Tibial nerve (tissue), 4 donors: ENCODE data around the gene C1QL2. TPM values are rescaled to one million over a fixed set of nuclear protein-coding genes. Genes with fewer than 3 reads are reported as not detected.

ENCODE experiments used
- DNase-seq, 2 donors: peaks; one replicate each; pipeline ENCODE4 v3.0.0-alpha.2; 2019; ENCODE audit warnings: low spot score in 2 of 2
- H3K27ac ChIP-seq, 4 donors: fragments of 200-600 bp; sonication (generic) in 3 of 4; one replicate each; pipeline ENCODE4 v1.5.1; 2017 to 2019; ENCODE audit warnings: mild to moderate bottlenecking in 1 of 4
- H3K27me3 ChIP-seq, 2 donors: fragments of 200-600 bp; sonication (generic) in 1 of 2; one replicate each; pipeline versions ENCODE4 v1.5.1 to v1.6.0; 2017 to 2019
- H3K36me3 ChIP-seq, 3 donors: fragments of 200-600 bp; sonication (generic); one replicate each; pipeline ENCODE4 v1.5.1; 2018 to 2019
- H3K4me1 ChIP-seq, 4 donors: fragments of 200-600 bp; sonication (generic) in 3 of 4; one replicate each; pipeline ENCODE4 v1.5.1; 2017 to 2019
- H3K4me3 ChIP-seq, 4 donors: fragments of 200-600 bp; sonication (generic) in 3 of 4; one replicate each; pipeline ENCODE4 v1.5.1; 2017 to 2019; ENCODE audit warnings: mild to moderate bottlenecking in 1 of 4, moderate library complexity in 1 of 4
- H3K9me3 ChIP-seq, 4 donors: fragments of 200-600 bp; sonication (generic) in 3 of 4; one replicate each; pipeline ENCODE4 v1.5.1; 2017 to 2019
- CTCF ChIP-seq, 5 experiments: fragments of 200-600 bp in 3 of 5; fragments of 450-650 bp in 2 of 5; sonication (generic) in 3 of 5; IDR thresholded peaks; one replicate each; pipeline ENCODE4 v1.5.1; 2016 to 2019; ENCODE audit warnings: antibody characterized with exemption in 5 of 5, mild to moderate bottlenecking in 3 of 5, moderate library complexity in 2 of 5
- EP300 ChIP-seq, 2 donors: sonication (generic); formaldehyde crosslinking; IDR thresholded peaks; one replicate each; pipeline ENCODE4 v1.6.1; 2017; ENCODE audit warnings: antibody characterized with exemption in 2 of 2, mild to moderate bottlenecking in 1 of 2
- POLR2A ChIP-seq, 2 donors: fragments of 450-650 bp; IDR thresholded peaks; one replicate each; pipeline ENCODE4 v1.6.1; 2017; ENCODE audit warnings: antibody characterized with exemption in 2 of 2, mild to moderate bottlenecking in 2 of 2, moderate library complexity in 2 of 2
- WGBS, 2 donors: methylation state at CpG; one replicate each; pipeline ENCODE4 v1.1.5; 2018; 5-methylcytosine and 5-hydroxymethylcytosine counted together
- total RNA-seq, 4 donors: library from RNA; depleted of rRNA; stranded (reverse); fragments of >200 nt; gene quantifications; one replicate each; pipeline ENCODE4 v1.1.0, GENCODE V29; 2016

Gene C1QL2
- total RNA-seq, 4 donors from 2014 or later = not detected

- DNase-seq = no peak
- WGBS, 2 donors = 33 to 52% methylated on average over 11 of the region's 11 CpGs
- no peaks in the 10 kb centered on the region for H3K27me3 ChIP-seq
- H3K27ac ChIP-seq = no peak overlapping the region
- no peaks in the 10 kb centered on the region for H3K4me1 ChIP-seq
- TF ChIP-seq EP300 (IDR thresholded peaks at IDR 0.05) (no peak), CTCF (IDR thresholded peaks at IDR 0.05) (no peak), POLR2A (IDR thresholded peaks at IDR 0.05) (no peak)
- no peaks in the 10 kb centered on the region for H3K36me3 ChIP-seq
- H3K9me3 ChIP-seq = no peaks in the 10 kb centered on the region
- no peak overlapping the region for H3K4me3 ChIP-seq
Observed at GRCh38 chr2:119142824-119143223, 15.7 kb downstream of the C1QL2 start.

- H3K27me3 ChIP-seq = no peaks in the 10 kb centered on the region
- H3K9me3 ChIP-seq = peaks cover 0 to 18% (median 0%) of the 10 kb centered on the region in 4 donors
- H3K27ac ChIP-seq = no peak overlapping the region
- WGBS, 2 donors = 67 to 82% methylated on average over 10 to 11 of the region's 11 CpGs
- no peaks in the 10 kb centered on the region for H3K36me3 ChIP-seq
- H3K4me3 ChIP-seq = no peak overlapping the region
- DNase-seq = no peak
- TF ChIP-seq EP300 (IDR thresholded peaks at IDR 0.05) (no peak), CTCF (IDR thresholded peaks at IDR 0.05) (no peak), POLR2A (IDR thresholded peaks at IDR 0.05) (no peak)
- H3K4me1 ChIP-seq = no peaks in the 10 kb centered on the region
Observed at GRCh38 chr2:119137502-119137901, 21.0 kb downstream of the C1QL2 start.

- TF ChIP-seq POLR2A (IDR thresholded peaks at IDR 0.05) (no peak), EP300 (IDR thresholded peaks at IDR 0.05) (no peak)
- 80 to 81% methylated on average over 8 of the region's 8 CpGs for WGBS, 2 donors
Observed at GRCh38 chr2:119136872-119137271, 21.7 kb downstream of the C1QL2 start.

GRCh38 chr2:119136093-119136492 lies 22.5 kb downstream of the C1QL2 start:
- TF ChIP-seq EP300 (IDR thresholded peaks at IDR 0.05) (no peak), CTCF (IDR thresholded peaks at IDR 0.05) (no peak), POLR2A (IDR thresholded peaks at IDR 0.05) (no peak)
- no peaks in the 10 kb centered on the region for H3K36me3 ChIP-seq
- DNase-seq = no peak
- H3K9me3 ChIP-seq = peaks cover 0 to 18% (median 0%) of the 10 kb centered on the region in 4 donors
- WGBS, 2 donors = 52 to 67% methylated on average over 7 of the region's 7 CpGs
- no peak overlapping the region for H3K27ac ChIP-seq
- H3K4me1 ChIP-seq = no peaks in the 10 kb centered on the region
- no peak overlapping the region for H3K4me3 ChIP-seq
- H3K27me3 ChIP-seq = no peaks in the 10 kb centered on the region

More at GRCh38 chr2:119136872-119137271, 21.7 kb downstream of the C1QL2 start:
- no peak for DNase-seq
- no peaks in the 10 kb centered on the region for H3K4me1 ChIP-seq
- peaks cover 0 to 18% (median 0%) of the 10 kb centered on the region in 4 donors for H3K9me3 ChIP-seq
- H3K27ac ChIP-seq = no peak overlapping the region
- no peak overlapping the region for H3K4me3 ChIP-seq
- H3K27me3 ChIP-seq = no peaks in the 10 kb centered on the region
- no peaks in the 10 kb centered on the region for H3K36me3 ChIP-seq

- Histone ChIP-seq H3K4me1 (no peaks in the 10 kb centered on the region), H3K27ac (no peak overlapping the region), H3K27me3 (no peaks in the 10 kb centered on the region), H3K4me3 (no peak overlapping the region), H3K36me3 (no peaks in the 10 kb centered on the region), H3K9me3 (peaks cover 0 to 18% (median 0%) of the 10 kb centered on the region in 4 donors)
- 68 to 79% methylated on average over 8 to 10 of the region's 10 CpGs for WGBS, 2 donors
- DNase-seq = no peak
- no peak for TF ChIP-seq EP300 (IDR thresholded peaks at IDR 0.05)
- no peak for TF ChIP-seq POLR2A (IDR thresholded peaks at IDR 0.05)
- no peak for TF ChIP-seq CTCF (IDR thresholded peaks at IDR 0.05)
Observed at GRCh38 chr2:119134775-119135174, 23.8 kb downstream of the C1QL2 start.

GRCh38 chr2:119126650-119127049 lies 31.9 kb downstream of the C1QL2 start:
- DNase-seq = no peak
- 5% methylated on average over 10 to 13 of the region's 13 CpGs for WGBS, 2 donors
- no peak overlapping the region for H3K27ac ChIP-seq
- H3K9me3 ChIP-seq = peaks cover 0 to 5% (median 0%) of the 10 kb centered on the region in 4 donors
- H3K27me3 ChIP-seq = no peaks in the 10 kb centered on the region
- peak in 1 of 5 experiments; percentile 22 for TF ChIP-seq CTCF (IDR thresholded peaks at IDR 0.05)
- no peak for TF ChIP-seq EP300 (IDR thresholded peaks at IDR 0.05)
- no peaks in the 10 kb centered on the region for H3K4me1 ChIP-seq
- no peak overlapping the region for H3K4me3 ChIP-seq
- no peaks in the 10 kb centered on the region for H3K36me3 ChIP-seq
